Lower leg skin (tissue), 4 donors: ENCODE measurements around the gene NDUFS4. TPM values are rescaled to one million over a fixed set of nuclear protein-coding genes. Genes with fewer than 3 reads are reported as not detected.

ENCODE experiments used
- DNase-seq, 2 donors: peaks; one replicate each; pipeline ENCODE4 v3.0.0-alpha.2; 2019; ENCODE audit warnings: low spot score in 2 of 2
- H3K4me3 ChIP-seq: fragments of 200-600 bp; sonication (generic); 2 replicates; pipeline ENCODE4 v1.5.1; 2017; ENCODE audit warnings: mild to moderate bottlenecking, low read depth; ENCODE audit not compliant: poor library complexity, severe bottlenecking
- CTCF ChIP-seq, 3 donors: fragments of 450-650 bp; IDR thresholded peaks; one replicate each; pipeline ENCODE4 v1.5.1; 2016; ENCODE audit warnings: antibody characterized with exemption in 3 of 3, mild to moderate bottlenecking in 3 of 3, moderate library complexity in 2 of 3
- POLR2A ChIP-seq, 2 donors: fragments of 450-650 bp; IDR thresholded peaks; one replicate each; pipeline ENCODE4 v1.6.1; 2016 to 2017; ENCODE audit warnings: antibody characterized with exemption in 2 of 2, mild to moderate bottlenecking in 1 of 2, moderate library complexity in 1 of 2
- WGBS, 2 donors: methylation state at CpG; one replicate each; pipeline ENCODE4 v1.1.5; 2018; 5-methylcytosine and 5-hydroxymethylcytosine counted together
- intact Hi-C: fragments of 100-400 bp; cut with DNase I; formaldehyde crosslinking; loops from one replicate; pipeline ENCODE4 v1.15.0; 2023; ENCODE audit warnings: low total_unique reads
- total RNA-seq, 4 donors: library from RNA; depleted of rRNA; stranded (reverse); fragments of >200 nt; gene quantifications; one replicate each; pipeline ENCODE4 v1.1.0, GENCODE V29; 2016

The NDUFS4 gene
- total RNA-seq, 4 donors from 2014 or later, result 45.4 to 91.0 (median 76.7) TPM

- DNase-seq, result no peak
- H3K4me3 ChIP-seq, result no peak overlapping the region
- TF ChIP-seq POLR2A (IDR thresholded peaks at IDR 0.05) (no peak), CTCF (IDR thresholded peaks at IDR 0.05) (no peak)
- intact Hi-C loops, result no loop called here
Measured at GRCh38 chr5:53558966-53559365, 1.5 kb upstream of the NDUFS4 start.

DNA sequence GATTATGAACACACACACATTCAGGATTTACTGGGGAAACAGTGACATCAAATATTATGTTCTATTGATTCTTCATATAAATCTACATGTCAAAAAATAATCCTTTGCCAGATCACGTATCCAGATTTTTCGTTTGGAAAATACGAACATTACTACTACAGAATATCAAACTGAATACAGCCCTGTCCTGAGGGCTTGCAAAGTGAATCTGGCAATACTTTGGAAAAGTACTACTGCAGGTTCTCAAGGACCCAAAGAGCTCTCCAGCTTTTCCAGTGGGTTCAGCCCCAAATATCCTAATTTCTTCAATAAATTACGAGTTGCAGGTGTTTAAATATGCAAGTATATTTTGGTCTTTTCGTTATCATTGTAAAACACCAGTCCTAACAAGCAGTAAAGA lies 411 bp upstream of the NDUFS4 start:
- intact Hi-C loops, result no loop called here
- DNase-seq, result no peak
- TF ChIP-seq POLR2A (IDR thresholded peaks at IDR 0.05) (no peak), CTCF (IDR thresholded peaks at IDR 0.05) (no peak)
- peak overlapping the region; percentile 95 for H3K4me3 ChIP-seq
- WGBS, 2 donors, result 11 to 13% methylated on average over 5 of the region's 5 CpGs

- H3K4me3 ChIP-seq, result no peak overlapping the region
- no peak for TF ChIP-seq POLR2A (IDR thresholded peaks at IDR 0.05)
- no peak for TF ChIP-seq CTCF (IDR thresholded peaks at IDR 0.05)
- intact Hi-C loops, result no loop called here
- no peak for DNase-seq
Measured at GRCh38 chr5:53568401-53568800, 8.0 kb downstream of the NDUFS4 start.

GRCh38 chr5:53568871-53569270 lies 8.4 kb downstream of the NDUFS4 start:
- TF ChIP-seq CTCF (IDR thresholded peaks at IDR 0.05), result no peak
- no peak for TF ChIP-seq POLR2A (IDR thresholded peaks at IDR 0.05)
- intact Hi-C loops, result no loop called here
- DNase-seq, result no peak
- H3K4me3 ChIP-seq, result no peak overlapping the region
- 52 to 67% methylated on average over 1 of the region's 1 CpG for WGBS, 2 donors

GRCh38 chr5:53569453-53569852 lies 9.0 kb downstream of the NDUFS4 start:
- intact Hi-C loops, result no loop called here
- 54 to 63% methylated on average over 4 of the region's 4 CpGs for WGBS, 2 donors
- no peak overlapping the region for H3K4me3 ChIP-seq
- no peak for DNase-seq
- TF ChIP-seq POLR2A (IDR thresholded peaks at IDR 0.05), result no peak
- no peak for TF ChIP-seq CTCF (IDR thresholded peaks at IDR 0.05)

- WGBS, 2 donors, result 61 to 74% methylated on average over 1 of the region's 1 CpG
- intact Hi-C loops, result no loop called here
- no peak for DNase-seq
- no peak overlapping the region for H3K4me3 ChIP-seq
- TF ChIP-seq POLR2A (IDR thresholded peaks at IDR 0.05), result no peak
Measured at GRCh38 chr5:53571403-53571802, 11.0 kb downstream of the NDUFS4 start.
